ENCODE measurements around the gene LRRC75B. TPM values are rescaled to one million over a fixed set of nuclear protein-coding genes. Genes with fewer than 3 reads are reported as not detected.
"Not testable (repeated sequence)": the region's sequence is repeated elsewhere in the genome, so short reads cannot be mapped to it uniquely, and the experiment has no call there.

The LRRC75B gene
- total and polyA plus RNA-seq, 3 donors from 2014 or later = 33.0 to 162 (median 120) TPM

DNA sequence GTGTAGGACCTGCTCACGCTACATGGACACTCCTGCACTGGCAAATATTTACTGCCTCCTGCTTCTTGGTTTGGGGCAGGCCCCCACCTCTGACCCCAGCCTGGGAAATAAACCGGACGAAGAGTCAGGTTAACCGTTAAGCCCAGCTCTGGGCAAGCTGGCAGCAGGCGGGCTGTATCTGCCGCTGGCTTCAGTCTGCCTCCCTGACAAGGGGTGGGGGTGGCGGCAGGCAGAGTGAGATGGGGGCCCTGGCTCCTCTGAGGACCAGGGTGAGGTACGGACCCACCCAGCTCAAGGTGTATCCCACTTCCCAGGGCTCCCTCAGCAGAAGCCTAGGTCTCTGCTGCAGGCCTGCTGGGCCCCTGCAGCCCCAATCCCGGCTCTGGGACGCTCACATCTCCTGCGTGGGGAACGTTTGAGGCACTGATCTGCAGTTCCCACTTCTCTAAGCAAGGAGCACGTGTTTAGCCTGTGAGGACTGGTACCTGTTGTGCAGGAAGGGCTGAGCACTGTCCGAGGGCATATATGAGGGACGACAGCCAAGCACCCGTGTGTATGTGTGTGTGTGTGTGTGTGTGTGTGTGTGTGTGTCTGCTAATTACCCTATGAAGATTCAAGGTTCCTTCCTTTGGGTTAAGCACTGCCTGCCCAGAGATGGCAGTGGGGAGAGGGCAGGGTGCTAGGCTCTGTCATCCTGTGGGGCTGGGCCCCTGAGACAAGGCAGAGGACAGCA is 1.1 kb upstream of the LRRC75B start:
- Histone ChIP-seq H3K4me1 (peaks cover 40% of the 10 kb centered on the region), H3K4me3 (no peak overlapping the region), H3K27ac (peak overlapping the region; percentile 82 to 88), H3K9me3 (no peaks in the 10 kb centered on the region), H3K27me3 (no peaks in the 10 kb centered on the region), H3K36me3 (ENCODE audit: low read depth, missing control alignments) (no peaks in the 10 kb centered on the region)
- intact Hi-C loops (cut with DNase I; ENCODE audit: low total_unique reads) = no loop called here
- WGBS, 2 donors = 52 to 53% methylated on average over 11 to 16 of the region's 16 CpGs
- no peak for DNase-seq
- TF ChIP-seq, protein P1, sequence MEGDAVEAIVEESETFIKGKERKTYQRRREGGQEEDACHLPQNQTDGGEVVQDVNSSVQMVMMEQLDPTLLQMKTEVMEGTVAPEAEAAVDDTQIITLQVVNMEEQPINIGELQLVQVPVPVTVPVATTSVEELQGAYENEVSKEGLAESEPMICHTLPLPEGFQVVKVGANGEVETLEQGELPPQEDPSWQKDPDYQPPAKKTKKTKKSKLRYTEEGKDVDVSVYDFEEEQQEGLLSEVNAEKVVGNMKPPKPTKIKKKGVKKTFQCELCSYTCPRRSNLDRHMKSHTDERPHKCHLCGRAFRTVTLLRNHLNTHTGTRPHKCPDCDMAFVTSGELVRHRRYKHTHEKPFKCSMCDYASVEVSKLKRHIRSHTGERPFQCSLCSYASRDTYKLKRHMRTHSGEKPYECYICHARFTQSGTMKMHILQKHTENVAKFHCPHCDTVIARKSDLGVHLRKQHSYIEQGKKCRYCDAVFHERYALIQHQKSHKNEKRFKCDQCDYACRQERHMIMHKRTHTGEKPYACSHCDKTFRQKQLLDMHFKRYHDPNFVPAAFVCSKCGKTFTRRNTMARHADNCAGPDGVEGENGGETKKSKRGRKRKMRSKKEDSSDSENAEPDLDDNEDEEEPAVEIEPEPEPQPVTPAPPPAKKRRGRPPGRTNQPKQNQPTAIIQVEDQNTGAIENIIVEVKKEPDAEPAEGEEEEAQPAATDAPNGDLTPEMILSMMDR (IDR thresholded peaks at IDR 0.05) = no peak
- TF ChIP-seq POLR2A (IDR thresholded peaks at IDR 0.05) = no peak

DNA sequence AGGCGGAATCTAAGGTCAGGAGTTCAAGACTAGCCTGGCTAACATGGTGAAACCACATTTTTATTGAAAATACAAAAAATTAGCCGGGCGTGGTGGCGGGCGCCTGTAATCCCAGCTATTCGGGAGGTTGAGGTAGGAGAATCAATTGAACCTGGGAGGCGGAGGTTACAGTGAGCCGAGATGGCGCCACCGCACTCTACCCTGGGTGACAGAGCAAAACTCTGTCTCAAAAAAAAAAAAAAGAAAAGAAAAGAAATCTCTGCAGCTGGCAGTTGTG is 624 bp upstream of the LRRC75B start:
- DNase-seq; H3K9me3 ChIP-seq; intact Hi-C loops (cut with DNase I; ENCODE audit: low total_unique reads); H3K36me3 ChIP-seq (ENCODE audit: low read depth, missing control alignments); H3K27me3 ChIP-seq: not testable (repeated sequence)
- Histone ChIP-seq H3K4me1 (peaks cover 43% of the 10 kb centered on the region), H3K27ac (peak overlapping the region; percentile 82 to 88), H3K4me3 (peak overlapping the region; percentile 65 to 72)
- WGBS, 2 donors = 68 to 71% methylated on average over 10 of the region's 10 CpGs

DNA sequence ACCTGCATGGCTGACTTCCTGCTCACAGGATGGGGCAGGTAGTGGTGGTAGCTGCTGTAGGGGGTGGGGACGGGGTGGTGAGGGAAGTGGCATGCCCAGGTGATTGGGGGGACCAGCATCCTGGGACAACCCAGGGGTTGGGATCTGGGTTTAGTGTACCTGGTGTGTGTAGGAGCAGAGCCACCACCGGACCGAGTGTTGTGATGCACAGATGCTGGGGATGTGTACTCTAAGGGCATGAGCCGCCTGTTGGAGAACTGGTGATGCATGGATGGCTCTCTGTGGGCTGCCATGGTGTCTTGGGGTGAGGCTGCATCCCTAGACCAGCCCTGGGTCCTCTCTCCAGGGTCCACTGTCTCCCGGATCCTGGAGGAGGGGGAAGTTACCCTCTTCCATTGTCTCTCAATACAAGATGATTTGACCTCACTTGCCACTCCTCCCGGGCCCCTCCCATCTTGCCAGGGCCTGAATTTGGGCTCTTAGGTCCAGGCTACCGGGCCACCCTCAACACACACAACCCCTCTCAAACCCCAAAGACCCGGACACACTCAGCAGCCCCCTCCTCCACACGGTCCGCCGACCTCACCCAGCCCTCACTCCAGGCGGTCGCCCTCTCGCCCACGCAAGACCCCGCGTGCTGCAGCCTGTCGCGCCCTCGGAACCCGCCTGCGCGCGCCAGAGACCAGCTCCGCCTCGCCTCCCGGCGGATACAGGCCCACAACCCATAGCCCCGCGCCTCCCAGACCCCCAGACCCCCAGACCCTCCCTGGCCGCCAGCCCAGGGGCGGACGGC is 619 bp downstream of the LRRC75B start:
- Histone ChIP-seq H3K4me3 (peak overlapping the region; percentile 65 to 72), H3K36me3 (ENCODE audit: low read depth, missing control alignments) (no peaks in the 10 kb centered on the region), H3K27me3 (no peaks in the 10 kb centered on the region), H3K9me3 (no peaks in the 10 kb centered on the region), H3K27ac (peak overlapping the region; percentile 88), H3K4me1 (peaks cover 52% of the 10 kb centered on the region)
- intact Hi-C loops (cut with DNase I; ENCODE audit: low total_unique reads) = no loop called here
- WGBS, 2 donors = 7 to 11% methylated on average over 16 to 32 of the region's 33 CpGs
- TF ChIP-seq, protein P1 (IDR thresholded peaks at IDR 0.05) = no peak
- TF ChIP-seq POLR2A (IDR thresholded peaks at IDR 0.05) = no peak
- peak; percentile 75 for DNase-seq

DNA sequence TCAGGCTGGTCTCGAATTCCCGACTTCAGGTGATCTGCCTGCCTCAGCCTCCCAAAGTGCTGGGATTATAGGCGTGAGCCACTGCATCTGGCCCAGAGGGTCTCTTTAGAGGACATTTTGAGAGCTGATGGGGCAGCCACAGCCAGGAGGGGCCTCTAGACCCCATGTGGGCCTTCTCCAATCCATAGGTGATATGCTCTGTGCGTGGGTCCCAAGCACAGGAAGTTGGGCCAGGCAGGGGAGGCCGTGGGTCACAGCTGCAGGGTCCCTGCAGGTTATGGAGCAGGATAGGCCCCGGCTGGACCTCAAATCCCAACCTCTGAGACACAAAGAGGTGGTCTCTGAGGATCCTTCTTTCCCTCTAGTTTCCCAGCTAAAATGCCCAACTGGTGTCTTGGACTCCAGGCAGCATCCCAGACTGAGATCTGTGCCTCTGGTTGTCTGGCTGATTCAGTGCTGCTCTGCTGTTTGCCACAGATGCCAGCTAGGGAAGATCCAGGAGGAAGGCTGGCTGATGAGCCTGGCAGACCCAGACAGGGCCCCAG is 1.5 kb downstream of the LRRC75B start:
- 84% methylated on average over 6 of the region's 6 CpGs; no CpG with 5 or more reads in 1 of the 2 donors for WGBS, 2 donors
- no peaks in the 10 kb centered on the region for H3K27me3 ChIP-seq
- intact Hi-C loops (cut with DNase I; ENCODE audit: low total_unique reads) = no loop called here
- H3K4me1 ChIP-seq = peaks cover 52% of the 10 kb centered on the region
- H3K36me3 ChIP-seq (ENCODE audit: low read depth, missing control alignments) = no peaks in the 10 kb centered on the region
- H3K27ac ChIP-seq = peak overlapping the region; percentile 14 to 88
- no peaks in the 10 kb centered on the region for H3K9me3 ChIP-seq
- TF ChIP-seq, protein P1 (IDR thresholded peaks at IDR 0.05) = no peak
- TF ChIP-seq POLR2A (IDR thresholded peaks at IDR 0.05) = no peak
- H3K4me3 ChIP-seq = no peak overlapping the region
- no peak for DNase-seq

DNA sequence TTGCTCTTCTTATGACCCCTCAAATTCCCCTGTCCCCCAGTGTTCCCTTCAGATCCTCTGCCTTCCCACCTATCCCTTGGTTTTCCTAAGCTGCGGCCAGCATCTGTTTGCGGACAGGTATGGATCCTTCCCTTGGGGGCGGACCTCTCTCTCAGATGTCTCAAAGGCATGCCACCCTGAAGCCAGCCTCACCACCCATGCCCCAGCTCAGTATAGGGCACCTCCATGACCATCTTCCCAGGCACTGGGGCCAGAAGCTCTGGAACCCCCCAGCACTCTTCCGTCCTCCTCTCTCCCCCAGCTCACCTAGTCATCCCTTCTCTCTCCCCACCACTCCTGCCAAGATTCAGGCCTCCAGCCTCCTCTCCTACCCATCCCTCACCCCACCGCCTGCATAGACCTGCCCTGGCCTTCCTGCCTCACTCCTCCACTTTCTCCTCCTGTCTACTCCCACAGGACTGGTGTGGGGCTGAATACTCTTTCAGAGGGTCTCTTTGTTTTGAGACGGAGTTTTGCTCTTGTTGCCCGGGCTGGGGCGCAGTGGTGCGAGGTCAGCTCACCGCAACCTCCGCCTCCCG is 2.2 kb downstream of the LRRC75B start:
- Histone ChIP-seq H3K4me1 (peaks cover 52% of the 10 kb centered on the region), H3K27ac (peak overlapping the region; percentile 14 to 88), H3K27me3 (no peaks in the 10 kb centered on the region), H3K4me3 (no peak overlapping the region), H3K36me3 (ENCODE audit: low read depth, missing control alignments) (no peaks in the 10 kb centered on the region), H3K9me3 (no peaks in the 10 kb centered on the region)
- intact Hi-C loops (cut with DNase I; ENCODE audit: low total_unique reads) = no loop called here
- DNase-seq = no peak
- TF ChIP-seq, protein P1 (IDR thresholded peaks at IDR 0.05) = no peak
- TF ChIP-seq POLR2A (IDR thresholded peaks at IDR 0.05) = no peak
- 72 to 93% methylated on average over 12 of the region's 12 CpGs for WGBS, 2 donors

All from testis (tissue), 3 donors.